Calu3 (cell line): ENCODE results near the gene FBXL17. TPM values are rescaled to one million over a fixed set of nuclear protein-coding genes. Genes with fewer than 3 reads are reported as not detected.
A peak's percentile ranks its signal among the peaks of the same experiment; 100 is the strongest.

Source experiments
- BruUV-seq: library from RNA; stranded (reverse); fragments of 400-500 nt; replicated peaks from 2 replicates; lab custom pipeline; 2021; lab: Mats Ljungman, UMichigan
- CTCF ChIA-PET: fragments of 300-600 bp; sonication (Branson Sonifier 250); formaldehyde crosslinking; loops from one replicate; lab custom pipeline; 2022; ENCODE audit warnings: antibody characterized with exemption; lab: Charles Lee
- DNase-seq: peaks from one replicate; pipeline ENCODE4 v3.0.0; 2022
- H3K27ac Mint-ChIP-seq: one replicate; pipeline ENCODE4 v1.8.0; 2022; ENCODE audit warnings: mixed read lengths; ENCODE audit not compliant: unreplicated experiment
- H3K27me3 Mint-ChIP-seq: one replicate; pipeline ENCODE4 v1.8.0; 2022; ENCODE audit warnings: mixed read lengths; ENCODE audit not compliant: unreplicated experiment
- H3K36me3 Mint-ChIP-seq: one replicate; pipeline ENCODE4 v1.8.0; 2022; ENCODE audit warnings: mild to moderate bottlenecking, moderate library complexity, mixed read lengths; ENCODE audit not compliant: insufficient read depth, unreplicated experiment
- H3K4me1 Mint-ChIP-seq: one replicate; pipeline ENCODE4 v1.8.0; 2022; ENCODE audit warnings: mild to moderate bottlenecking, low read depth, mixed read lengths; ENCODE audit not compliant: unreplicated experiment
- H3K4me3 Mint-ChIP-seq: one replicate; pipeline ENCODE4 v1.8.0; 2022; ENCODE audit warnings: mild to moderate bottlenecking, low read depth, moderate library complexity, mixed read lengths; ENCODE audit not compliant: unreplicated experiment
- H3K9me3 Mint-ChIP-seq: one replicate; pipeline ENCODE4 v1.8.0; 2022; ENCODE audit warnings: low read depth, mixed read lengths; ENCODE audit not compliant: unreplicated experiment
- intact Hi-C: fragments of 100-400 bp; cut with micrococcal nuclease; formaldehyde crosslinking; loops from one replicate; pipeline ENCODE4 v1.10.0; 2022; ENCODE audit not compliant: unreplicated experiment
- total RNA-seq: library from RNA; stranded (reverse); gene quantifications from 2 replicates; pipeline ENCODE4 v1.2.3, GENCODE V29; 2022
- TF ChIP-seq, protein P1 (sequence below): fragments of 200-600 bp; IDR thresholded peaks from one replicate; pipeline ENCODE4 v1.8.0; 2022; ENCODE audit warnings: antibody characterized with exemption; ENCODE audit not compliant: unreplicated experiment

The FBXL17 gene
- total RNA-seq, 1 experiment from 2014 or later = 19.6 TPM

DNA sequence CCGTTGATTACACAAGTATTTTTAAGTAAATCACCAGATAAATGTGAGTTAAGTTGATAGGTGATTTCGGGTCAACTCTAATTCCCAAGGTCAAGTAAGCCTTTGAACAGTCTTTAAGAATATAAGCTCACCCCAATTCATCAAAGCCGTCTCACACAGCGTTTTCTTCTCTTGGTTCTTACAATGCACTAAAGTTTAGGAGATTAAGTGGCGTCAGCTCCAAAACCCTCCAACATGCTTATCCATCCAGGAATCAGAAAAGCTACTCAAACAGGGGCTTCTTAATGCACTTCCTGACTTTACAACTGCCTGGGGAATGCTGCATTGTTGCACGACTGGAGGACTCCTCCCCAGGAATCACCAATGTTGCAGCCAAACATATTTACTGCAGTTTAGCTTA lies 505.0 kb downstream of the FBXL17 start:
- H3K4me1 Mint-ChIP-seq = peaks cover 21% of the 10 kb centered on the region
- no TSS peak for BruUV-seq

DNA sequence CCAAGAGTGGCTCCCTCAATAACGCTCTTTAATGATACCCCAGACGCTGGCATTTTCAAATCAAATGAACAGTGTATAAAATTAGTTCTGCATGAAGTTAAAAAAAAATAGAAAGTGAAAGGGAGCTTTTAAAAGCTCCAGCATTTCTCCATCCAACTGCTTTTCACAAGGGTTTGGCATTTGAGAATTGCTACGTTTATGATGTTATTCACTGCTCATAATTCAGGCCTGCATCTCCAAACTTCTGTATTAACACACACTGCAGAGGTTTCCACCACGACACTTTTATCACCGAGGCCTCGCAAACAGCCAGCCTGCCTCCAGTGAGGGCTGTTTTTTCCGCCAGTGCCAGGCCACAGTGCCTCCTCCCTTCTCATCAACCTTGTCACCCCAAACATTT lies 505.6 kb downstream of the FBXL17 start:
- DNase-seq = no peak
- CTCF ChIA-PET = no interaction called here
- Mint-ChIP-seq H3K36me3 (no peaks in the 10 kb centered on the region), H3K27ac (no peak overlapping the region), H3K9me3 (no peaks in the 10 kb centered on the region), H3K4me1 (peaks cover 21% of the 10 kb centered on the region), H3K27me3 (no peaks in the 10 kb centered on the region), H3K4me3 (no peak overlapping the region)
- intact Hi-C loops = no loop called here
- BruUV-seq = no TSS peak
- TF ChIP-seq, protein P1, sequence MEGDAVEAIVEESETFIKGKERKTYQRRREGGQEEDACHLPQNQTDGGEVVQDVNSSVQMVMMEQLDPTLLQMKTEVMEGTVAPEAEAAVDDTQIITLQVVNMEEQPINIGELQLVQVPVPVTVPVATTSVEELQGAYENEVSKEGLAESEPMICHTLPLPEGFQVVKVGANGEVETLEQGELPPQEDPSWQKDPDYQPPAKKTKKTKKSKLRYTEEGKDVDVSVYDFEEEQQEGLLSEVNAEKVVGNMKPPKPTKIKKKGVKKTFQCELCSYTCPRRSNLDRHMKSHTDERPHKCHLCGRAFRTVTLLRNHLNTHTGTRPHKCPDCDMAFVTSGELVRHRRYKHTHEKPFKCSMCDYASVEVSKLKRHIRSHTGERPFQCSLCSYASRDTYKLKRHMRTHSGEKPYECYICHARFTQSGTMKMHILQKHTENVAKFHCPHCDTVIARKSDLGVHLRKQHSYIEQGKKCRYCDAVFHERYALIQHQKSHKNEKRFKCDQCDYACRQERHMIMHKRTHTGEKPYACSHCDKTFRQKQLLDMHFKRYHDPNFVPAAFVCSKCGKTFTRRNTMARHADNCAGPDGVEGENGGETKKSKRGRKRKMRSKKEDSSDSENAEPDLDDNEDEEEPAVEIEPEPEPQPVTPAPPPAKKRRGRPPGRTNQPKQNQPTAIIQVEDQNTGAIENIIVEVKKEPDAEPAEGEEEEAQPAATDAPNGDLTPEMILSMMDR = peak; percentile 23

More for the DNA sequence above, 505.0 kb downstream of the FBXL17 start:
- H3K27me3 Mint-ChIP-seq = no peaks in the 10 kb centered on the region
- CTCF ChIA-PET = no interaction called here
- H3K9me3 Mint-ChIP-seq = no peaks in the 10 kb centered on the region
- TF ChIP-seq, protein P1 = no peak
- intact Hi-C loops = no loop called here
- no peaks in the 10 kb centered on the region for H3K36me3 Mint-ChIP-seq
- no peak for DNase-seq
- H3K4me3 Mint-ChIP-seq = no peak overlapping the region
- no peak overlapping the region for H3K27ac Mint-ChIP-seq

DNA sequence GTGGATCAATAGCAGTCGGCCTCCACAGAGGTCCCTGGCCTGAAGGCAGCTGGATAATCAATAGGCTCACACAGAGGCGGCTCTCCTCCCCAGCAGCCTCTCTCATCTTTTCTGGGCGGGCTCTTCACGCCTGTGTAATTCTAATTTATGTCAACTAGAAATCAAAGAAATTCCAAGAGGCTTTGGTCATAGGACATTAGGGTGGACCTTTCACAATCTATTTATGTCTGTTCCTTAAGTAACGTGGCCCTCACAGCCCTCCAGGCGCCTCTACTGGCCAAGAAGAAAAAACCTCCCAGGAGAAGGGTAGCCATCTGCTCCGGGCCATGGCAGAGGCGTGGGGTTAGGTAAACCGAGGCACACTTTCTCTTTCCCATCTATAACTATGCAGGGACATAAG lies 506.1 kb downstream of the FBXL17 start:
- Mint-ChIP-seq H3K4me1 (peaks cover 21% of the 10 kb centered on the region), H3K36me3 (no peaks in the 10 kb centered on the region), H3K4me3 (no peak overlapping the region), H3K27ac (no peak overlapping the region), H3K27me3 (no peaks in the 10 kb centered on the region), H3K9me3 (no peaks in the 10 kb centered on the region)
- no TSS peak for BruUV-seq
- TF ChIP-seq, protein P1 = peak; percentile 57
- CTCF ChIA-PET = no interaction called here
- intact Hi-C loops = no loop called here
- DNase-seq = peak; percentile 46

DNA sequence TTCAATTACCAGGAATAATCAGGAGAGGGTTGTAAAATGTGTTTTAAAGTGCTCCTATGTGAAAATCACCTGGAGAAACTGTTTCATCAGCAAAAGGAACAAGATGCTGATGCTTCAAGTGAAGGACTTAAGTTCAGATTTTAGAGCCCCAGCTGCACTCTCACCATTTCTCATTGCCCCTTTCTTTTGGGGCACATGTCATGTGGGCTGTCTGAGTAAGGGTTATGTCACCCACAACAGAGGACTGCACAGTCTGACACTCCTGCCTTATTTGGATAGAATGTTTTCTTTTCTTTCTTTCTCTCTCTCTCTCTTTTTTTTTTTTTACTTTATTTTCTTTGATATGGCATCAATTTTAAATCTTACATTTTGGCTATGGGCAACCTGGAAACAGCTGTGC lies 507.1 kb downstream of the FBXL17 start:
- TF ChIP-seq, protein P1 = no peak
- no TSS peak for BruUV-seq
- no peak for DNase-seq
- CTCF ChIA-PET = no interaction called here
- no peaks in the 10 kb centered on the region for H3K9me3 Mint-ChIP-seq
- intact Hi-C loops = no loop called here
- H3K27me3 Mint-ChIP-seq = no peaks in the 10 kb centered on the region
- H3K4me3 Mint-ChIP-seq = no peak overlapping the region
- H3K36me3 Mint-ChIP-seq = no peaks in the 10 kb centered on the region
- H3K4me1 Mint-ChIP-seq = peaks cover 29% of the 10 kb centered on the region
- H3K27ac Mint-ChIP-seq = no peak overlapping the region
